ENCODE data around the gene EEIG2. TPM values are rescaled to one million over a fixed set of nuclear protein-coding genes. Genes with fewer than 3 reads are reported as not detected.

Gene EEIG2
- polyA plus RNA-seq, 1 of the 3 experiments (the other 2 are of a cell fraction) = 2.9 TPM

DNA sequence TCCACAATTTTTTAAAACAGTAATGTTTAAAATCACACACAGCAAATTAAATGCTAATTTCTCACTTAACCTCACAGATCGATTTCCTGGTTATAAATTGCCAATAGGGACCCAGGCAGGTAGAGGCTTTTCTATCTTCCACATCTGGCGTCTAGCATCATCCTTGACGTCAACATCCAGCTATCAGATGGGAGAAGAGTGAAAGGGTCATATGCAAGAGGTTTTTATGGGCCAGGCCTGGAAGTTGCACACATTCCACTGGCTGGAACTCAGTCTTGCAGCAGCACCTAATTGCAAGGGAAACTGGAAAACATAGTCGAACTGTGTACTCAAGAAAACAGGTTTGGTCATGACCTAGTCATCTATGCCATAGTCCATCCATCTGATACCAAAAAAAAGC is 6.0 kb upstream of the EEIG2 start:
- Histone ChIP-seq H4K20me1 (ENCODE audit: insufficient read depth) (no peaks in the 10 kb centered on the region), H3F3A (replicated peaks; ENCODE audit: insufficient read depth) (no peaks in the 10 kb centered on the region), H3K9me2 (no peaks in the 10 kb centered on the region), H3K4me2 (no peak overlapping the region), H3K9ac (no peak overlapping the region), H3K27me3 (ENCODE audit: insufficient read depth) (no peaks in the 10 kb centered on the region), H3K36me3 (replicated peaks in 1 of 2; ENCODE audit: control insufficient read depth in 1 of 2, insufficient read depth in 2 of 2, low read length in 1 of 2) (no peaks in the 10 kb centered on the region), H3K4me3 (ENCODE audit: low read depth in 2 of 2, low read length in 1 of 2) (no peak overlapping the region), H3K4me1 (ENCODE audit: control insufficient read depth in 1 of 2, insufficient read depth in 2 of 2, low read depth in 1 of 2, low read length in 1 of 2) (peaks cover 0 to 2% of the 10 kb centered on the region in 2 experiments; a peak in 1 of 4 replicates), H2AFZ (ENCODE audit: low read depth) (no peak overlapping the region), H3K27ac (ENCODE audit: low read depth in 2 of 2, low read length in 1 of 2) (no peak overlapping the region), H3K9me3 (no peaks in the 10 kb centered on the region), H3K79me2 (ENCODE audit: insufficient read depth) (no peaks in the 10 kb centered on the region)
- TF ChIP-seq, protein P1, sequence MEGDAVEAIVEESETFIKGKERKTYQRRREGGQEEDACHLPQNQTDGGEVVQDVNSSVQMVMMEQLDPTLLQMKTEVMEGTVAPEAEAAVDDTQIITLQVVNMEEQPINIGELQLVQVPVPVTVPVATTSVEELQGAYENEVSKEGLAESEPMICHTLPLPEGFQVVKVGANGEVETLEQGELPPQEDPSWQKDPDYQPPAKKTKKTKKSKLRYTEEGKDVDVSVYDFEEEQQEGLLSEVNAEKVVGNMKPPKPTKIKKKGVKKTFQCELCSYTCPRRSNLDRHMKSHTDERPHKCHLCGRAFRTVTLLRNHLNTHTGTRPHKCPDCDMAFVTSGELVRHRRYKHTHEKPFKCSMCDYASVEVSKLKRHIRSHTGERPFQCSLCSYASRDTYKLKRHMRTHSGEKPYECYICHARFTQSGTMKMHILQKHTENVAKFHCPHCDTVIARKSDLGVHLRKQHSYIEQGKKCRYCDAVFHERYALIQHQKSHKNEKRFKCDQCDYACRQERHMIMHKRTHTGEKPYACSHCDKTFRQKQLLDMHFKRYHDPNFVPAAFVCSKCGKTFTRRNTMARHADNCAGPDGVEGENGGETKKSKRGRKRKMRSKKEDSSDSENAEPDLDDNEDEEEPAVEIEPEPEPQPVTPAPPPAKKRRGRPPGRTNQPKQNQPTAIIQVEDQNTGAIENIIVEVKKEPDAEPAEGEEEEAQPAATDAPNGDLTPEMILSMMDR (IDR thresholded peaks at IDR 0.05) = no peak
- TF ChIP-seq SIN3A (IDR thresholded peaks at IDR 0.05; ENCODE audit: borderline replicate concordance, low read depth, low read length) = no peak
- TF ChIP-seq POLR2AphosphoS5 (IDR thresholded peaks at IDR 0.05; ENCODE audit: low read depth, low read length) = no peak
- TF ChIP-seq, protein P2, sequence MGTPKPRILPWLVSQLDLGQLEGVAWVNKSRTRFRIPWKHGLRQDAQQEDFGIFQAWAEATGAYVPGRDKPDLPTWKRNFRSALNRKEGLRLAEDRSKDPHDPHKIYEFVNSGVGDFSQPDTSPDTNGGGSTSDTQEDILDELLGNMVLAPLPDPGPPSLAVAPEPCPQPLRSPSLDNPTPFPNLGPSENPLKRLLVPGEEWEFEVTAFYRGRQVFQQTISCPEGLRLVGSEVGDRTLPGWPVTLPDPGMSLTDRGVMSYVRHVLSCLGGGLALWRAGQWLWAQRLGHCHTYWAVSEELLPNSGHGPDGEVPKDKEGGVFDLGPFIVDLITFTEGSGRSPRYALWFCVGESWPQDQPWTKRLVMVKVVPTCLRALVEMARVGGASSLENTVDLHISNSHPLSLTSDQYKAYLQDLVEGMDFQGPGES (IDR thresholded peaks at IDR 0.05; ENCODE audit: low read depth, low read length) = no peak
- TF ChIP-seq, protein P3, sequence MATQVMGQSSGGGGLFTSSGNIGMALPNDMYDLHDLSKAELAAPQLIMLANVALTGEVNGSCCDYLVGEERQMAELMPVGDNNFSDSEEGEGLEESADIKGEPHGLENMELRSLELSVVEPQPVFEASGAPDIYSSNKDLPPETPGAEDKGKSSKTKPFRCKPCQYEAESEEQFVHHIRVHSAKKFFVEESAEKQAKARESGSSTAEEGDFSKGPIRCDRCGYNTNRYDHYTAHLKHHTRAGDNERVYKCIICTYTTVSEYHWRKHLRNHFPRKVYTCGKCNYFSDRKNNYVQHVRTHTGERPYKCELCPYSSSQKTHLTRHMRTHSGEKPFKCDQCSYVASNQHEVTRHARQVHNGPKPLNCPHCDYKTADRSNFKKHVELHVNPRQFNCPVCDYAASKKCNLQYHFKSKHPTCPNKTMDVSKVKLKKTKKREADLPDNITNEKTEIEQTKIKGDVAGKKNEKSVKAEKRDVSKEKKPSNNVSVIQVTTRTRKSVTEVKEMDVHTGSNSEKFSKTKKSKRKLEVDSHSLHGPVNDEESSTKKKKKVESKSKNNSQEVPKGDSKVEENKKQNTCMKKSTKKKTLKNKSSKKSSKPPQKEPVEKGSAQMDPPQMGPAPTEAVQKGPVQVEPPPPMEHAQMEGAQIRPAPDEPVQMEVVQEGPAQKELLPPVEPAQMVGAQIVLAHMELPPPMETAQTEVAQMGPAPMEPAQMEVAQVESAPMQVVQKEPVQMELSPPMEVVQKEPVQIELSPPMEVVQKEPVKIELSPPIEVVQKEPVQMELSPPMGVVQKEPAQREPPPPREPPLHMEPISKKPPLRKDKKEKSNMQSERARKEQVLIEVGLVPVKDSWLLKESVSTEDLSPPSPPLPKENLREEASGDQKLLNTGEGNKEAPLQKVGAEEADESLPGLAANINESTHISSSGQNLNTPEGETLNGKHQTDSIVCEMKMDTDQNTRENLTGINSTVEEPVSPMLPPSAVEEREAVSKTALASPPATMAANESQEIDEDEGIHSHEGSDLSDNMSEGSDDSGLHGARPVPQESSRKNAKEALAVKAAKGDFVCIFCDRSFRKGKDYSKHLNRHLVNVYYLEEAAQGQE (IDR thresholded peaks at IDR 0.05; ENCODE audit: low read depth, low read length) = no peak
- TF ChIP-seq USF2 (IDR thresholded peaks at IDR 0.05; ENCODE audit: borderline replicate concordance, low read depth, low read length) = no peak
- TF ChIP-seq NFIC (IDR thresholded peaks at IDR 0.05; ENCODE audit: borderline replicate concordance) = no peak
- TF ChIP-seq GATA2 (CRISPR knock-in tag; IDR thresholded peaks at IDR 0.05) = no peak
- TF ChIP-seq RFX5 (IDR thresholded peaks at IDR 0.05; ENCODE audit: low read length) = no peak
- TF ChIP-seq MAX (IDR thresholded peaks at IDR 0.05; ENCODE audit: low read depth) = no peak
- no peak for TF ChIP-seq SMC3 (IDR thresholded peaks at IDR 0.05; ENCODE audit: low read depth, low read length)
- no peak for TF ChIP-seq FOSL2 (IDR thresholded peaks at IDR 0.05; ENCODE audit: borderline replicate concordance, low read depth)
- ChIA-PET CTCF (no interaction called here), POLR2A (no interaction called here)
- WGBS (ENCODE audit: low lambda C conversion rate) = 72% methylated on average over 4 of the region's 4 CpGs
- DNase-seq = no peak

Data from SK-N-SH (cell line).